GM18907 (cell line): ENCODE measurements around the gene TUBB8.
A peak's percentile ranks its signal among the peaks of the same experiment; 100 is the strongest.
"Not testable (repeated sequence)": the region's sequence is repeated elsewhere in the genome, so short reads cannot be mapped to it uniquely, and the experiment has no call there.

ENCODE experiments used
- ATAC-seq: cut with Tn5 transposase; IDR thresholded peaks from one replicate; pipeline ENCODE4 v1.9.1; 2021; ENCODE audit warnings: mild to moderate bottlenecking, moderate library complexity; ENCODE audit not compliant: unreplicated experiment

Gene TUBB8

DNA sequence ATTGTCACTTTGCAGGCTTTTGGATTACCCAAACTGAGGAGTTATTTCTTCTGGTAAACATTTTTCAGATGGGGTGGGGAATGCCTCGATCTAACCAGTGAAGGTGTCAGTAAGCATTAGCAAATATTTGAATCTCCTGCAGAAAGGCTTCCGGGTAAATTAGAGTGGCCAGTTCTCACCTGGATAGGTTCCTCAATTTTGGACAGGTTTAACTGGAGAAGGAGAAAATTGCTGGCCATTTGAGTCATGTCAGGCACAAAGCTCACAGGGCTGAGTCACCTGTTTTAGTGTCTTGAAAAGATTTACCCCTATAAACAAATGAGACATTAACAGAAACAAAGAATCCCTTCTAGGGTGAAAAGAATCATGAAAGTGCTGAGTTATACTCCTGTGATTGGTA is 830 bp upstream of the TUBB8 start:
- ATAC-seq, result not testable (repeated sequence)

DNA sequence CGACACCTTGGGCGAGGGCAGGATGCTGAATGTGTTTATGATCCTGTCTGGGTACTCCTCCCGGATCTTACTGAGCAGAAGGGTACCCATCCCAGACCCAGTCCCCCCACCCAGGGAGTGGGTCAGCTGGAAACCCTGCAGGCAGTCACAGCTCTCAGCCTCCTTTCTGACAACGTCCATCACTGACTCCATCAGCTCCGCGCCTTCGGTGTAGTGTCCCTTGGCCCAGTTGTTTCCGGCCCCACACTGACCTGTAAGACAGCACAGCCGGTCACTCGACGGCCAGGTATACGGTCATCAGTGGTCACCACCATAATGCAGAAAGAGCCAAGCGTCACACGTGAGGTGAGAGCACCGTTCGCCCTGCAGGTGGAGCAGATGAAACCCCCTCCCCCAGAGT is 1.2 kb downstream of the TUBB8 start:
- ATAC-seq, result not testable (repeated sequence)

GRCh38 chr10:13315-13635 is 35.8 kb downstream of the TUBB8 start:
- ATAC-seq, result peak; percentile 42

DNA sequence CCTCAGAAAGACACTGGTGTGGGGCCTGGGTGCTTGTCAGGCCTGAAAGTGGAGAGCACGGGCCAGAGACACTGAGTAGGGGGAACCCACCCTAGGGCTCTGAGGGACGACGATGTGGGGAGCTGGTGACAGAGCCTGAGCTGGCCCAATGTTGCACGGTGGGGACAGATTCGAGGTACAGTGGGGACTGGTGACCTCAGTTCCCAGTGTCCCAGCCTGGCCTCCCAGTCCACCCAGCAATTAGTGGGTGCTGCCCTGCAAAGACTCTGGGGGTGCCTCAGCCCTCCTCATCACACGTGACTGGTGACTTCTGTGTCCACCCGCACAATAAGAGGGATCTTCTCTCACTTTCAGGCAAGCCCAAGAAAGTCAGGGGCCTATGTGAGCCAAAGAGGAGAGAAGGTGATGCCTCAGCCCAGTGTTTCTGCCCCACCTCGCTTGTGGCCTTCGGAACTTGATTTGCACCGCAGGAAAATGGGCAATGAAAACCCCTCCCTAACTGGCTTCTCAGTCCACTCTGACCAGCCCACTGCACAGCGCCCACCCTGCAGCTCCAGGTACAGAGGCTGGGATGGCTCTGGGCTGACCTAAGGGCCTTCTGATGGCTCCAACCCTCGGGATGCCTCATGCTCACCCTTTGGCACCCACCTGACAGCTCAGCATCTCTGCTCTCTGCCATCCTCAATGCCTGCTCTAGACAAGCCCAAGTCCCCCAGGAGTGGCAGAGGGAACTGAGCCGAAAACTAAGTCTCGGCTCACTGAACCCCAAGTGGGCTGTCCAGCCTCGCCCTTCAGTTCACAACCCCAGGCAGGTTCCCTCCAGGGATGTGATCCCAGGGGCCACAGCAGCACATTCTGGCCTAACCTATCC is 36.4 kb downstream of the TUBB8 start:
- ATAC-seq, result peak; percentile 36

GRCh38 chr10:11260-11659 is 37.8 kb downstream of the TUBB8 start:
- not testable (repeated sequence) for ATAC-seq

- not testable (repeated sequence) for ATAC-seq
These were observed 38.7 kb downstream of the TUBB8 start for GRCh38 chr10:10261-10971.
